Choroid plexus epithelial cell (primary cell): ENCODE measurements around the gene CLIP2.
A peak's percentile ranks its signal among the peaks of the same experiment; 100 is the strongest.
"Not testable (repeated sequence)": the region's sequence is repeated elsewhere in the genome, so short reads cannot be mapped to it uniquely, and the experiment has no call there.

Experiments used
- DNase-seq: peaks from one replicate; pipeline ENCODE4 v3.0.0-alpha.2; 2010; ENCODE audit warnings: low read depth
- H3K4me3 ChIP-seq: 2 replicates; pipeline ENCODE4 v1.5.1; 2011; ENCODE audit warnings: low read depth, mild to moderate bottlenecking, control low read depth, low read length, moderate library complexity
- CTCF ChIP-seq: conservative IDR thresholded peaks from 2 replicates; pipeline ENCODE4 v1.5.1; 2011; ENCODE audit warnings: low read depth, mild to moderate bottlenecking, control low read depth, inconsistent platforms, low read length, moderate library complexity

CLIP2 gene

DNA sequence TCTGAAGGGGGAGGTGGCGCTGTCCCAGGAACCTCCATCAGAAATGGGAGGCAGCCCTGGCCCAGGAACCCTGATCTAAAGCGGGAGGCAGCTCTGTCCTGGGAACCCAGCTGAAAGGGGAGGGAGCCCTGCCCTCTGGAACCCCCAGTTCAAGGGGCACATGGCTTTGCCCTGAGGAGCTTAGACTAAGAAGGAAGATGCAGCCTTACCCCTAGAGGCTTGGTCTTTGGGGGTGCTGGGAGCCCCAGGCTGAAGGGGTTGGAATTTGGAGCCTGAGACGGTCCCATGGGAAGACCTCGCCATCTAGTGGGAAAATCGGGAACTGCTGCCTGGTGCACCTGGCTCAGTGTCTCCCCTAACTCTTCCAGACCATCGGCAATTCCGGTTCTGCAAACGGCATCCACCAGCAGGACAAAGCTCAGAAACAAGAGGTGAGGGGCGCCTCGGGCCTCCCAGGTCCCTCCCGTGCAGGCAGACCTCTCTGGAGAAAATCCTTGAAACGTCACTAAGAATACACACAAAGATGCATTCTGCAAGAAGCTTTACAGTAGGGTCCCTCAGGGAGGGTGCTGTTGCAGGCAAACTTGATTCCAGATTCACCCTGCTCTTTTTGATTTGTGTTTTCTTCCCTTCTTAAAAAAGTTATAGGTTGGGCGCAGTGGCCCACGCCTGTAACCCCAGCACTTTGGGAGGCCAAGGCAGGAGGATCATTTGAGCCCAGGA lies 112.1 kb downstream of the CLIP2 start:
- DNase-seq, result peak; percentile 69
- TF ChIP-seq CTCF, result peak; percentile 98
- no peak overlapping the region for H3K4me3 ChIP-seq

- not testable (repeated sequence) for H3K4me3 ChIP-seq, DNase-seq
Observed at GRCh38 chr7:74402668-74403067, 113.5 kb downstream of the CLIP2 start.

DNA sequence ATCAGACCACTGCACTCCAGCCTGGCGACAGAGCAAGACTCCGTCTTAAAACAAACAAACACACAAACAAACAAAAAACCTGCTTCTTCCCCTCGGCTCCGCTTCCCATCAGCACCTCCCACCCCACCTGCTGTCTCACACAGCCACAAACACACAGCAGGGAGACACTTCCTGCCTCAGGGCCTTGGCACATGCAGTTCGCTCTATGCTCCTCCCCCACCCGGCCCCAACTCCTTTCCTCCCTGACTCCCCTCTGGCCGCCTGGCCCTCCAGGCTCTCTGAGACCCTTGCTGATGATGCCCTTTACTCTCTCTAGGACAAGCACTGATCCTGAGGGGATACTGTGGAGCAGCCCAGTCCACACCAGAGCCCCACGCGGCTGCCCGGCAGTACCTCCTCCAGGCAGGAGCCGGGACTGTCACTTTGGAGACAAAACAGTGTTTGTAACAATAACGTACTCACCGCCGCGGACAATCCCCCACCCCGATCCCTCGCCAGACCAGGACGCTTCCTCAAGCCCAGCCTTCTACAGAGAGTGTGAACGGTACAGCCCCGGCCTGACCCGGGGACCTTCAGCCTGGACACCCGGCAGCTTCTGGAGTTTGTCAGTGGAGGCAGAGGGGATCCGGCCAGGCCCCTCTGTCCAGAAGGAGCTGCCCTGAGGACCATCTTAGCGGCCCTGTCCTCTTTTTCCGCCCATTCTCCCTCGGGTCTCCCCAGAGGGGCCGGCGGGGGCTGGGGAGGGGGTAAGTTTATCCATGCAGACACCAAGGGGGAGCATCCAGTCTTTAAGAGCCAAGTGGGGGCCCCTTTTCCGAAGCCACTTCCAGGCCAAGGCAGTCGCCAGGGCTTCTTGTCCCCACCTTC lies 114.5 kb downstream of the CLIP2 start:
- no peak for TF ChIP-seq CTCF
- no peak overlapping the region for H3K4me3 ChIP-seq

DNA sequence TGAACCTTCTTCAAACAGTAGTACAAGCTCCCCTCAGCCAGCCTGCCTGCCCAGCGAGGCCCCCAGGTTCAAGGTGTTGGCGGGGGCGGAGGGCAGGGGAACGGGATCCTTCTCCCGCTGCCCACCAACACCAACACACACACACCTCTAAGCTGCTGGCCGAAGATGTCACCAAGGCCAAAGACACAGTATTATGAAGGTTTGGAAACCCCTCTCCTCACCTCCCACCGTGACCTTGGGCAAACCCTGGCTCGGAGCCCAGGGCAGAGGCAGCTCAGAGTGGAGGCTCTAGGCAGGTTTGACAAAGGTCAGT lies 115.1 kb downstream of the CLIP2 start:
- DNase-seq, result no peak
- no peak for TF ChIP-seq CTCF
- H3K4me3 ChIP-seq, result no peak overlapping the region

More for the DNA sequence above, 114.5 kb downstream of the CLIP2 start:
- no peak for DNase-seq

GRCh38 chr7:74404741-74405140 lies 115.5 kb downstream of the CLIP2 start:
- H3K4me3 ChIP-seq, result no peak overlapping the region
- no peak for DNase-seq
- TF ChIP-seq CTCF, result no peak

DNA sequence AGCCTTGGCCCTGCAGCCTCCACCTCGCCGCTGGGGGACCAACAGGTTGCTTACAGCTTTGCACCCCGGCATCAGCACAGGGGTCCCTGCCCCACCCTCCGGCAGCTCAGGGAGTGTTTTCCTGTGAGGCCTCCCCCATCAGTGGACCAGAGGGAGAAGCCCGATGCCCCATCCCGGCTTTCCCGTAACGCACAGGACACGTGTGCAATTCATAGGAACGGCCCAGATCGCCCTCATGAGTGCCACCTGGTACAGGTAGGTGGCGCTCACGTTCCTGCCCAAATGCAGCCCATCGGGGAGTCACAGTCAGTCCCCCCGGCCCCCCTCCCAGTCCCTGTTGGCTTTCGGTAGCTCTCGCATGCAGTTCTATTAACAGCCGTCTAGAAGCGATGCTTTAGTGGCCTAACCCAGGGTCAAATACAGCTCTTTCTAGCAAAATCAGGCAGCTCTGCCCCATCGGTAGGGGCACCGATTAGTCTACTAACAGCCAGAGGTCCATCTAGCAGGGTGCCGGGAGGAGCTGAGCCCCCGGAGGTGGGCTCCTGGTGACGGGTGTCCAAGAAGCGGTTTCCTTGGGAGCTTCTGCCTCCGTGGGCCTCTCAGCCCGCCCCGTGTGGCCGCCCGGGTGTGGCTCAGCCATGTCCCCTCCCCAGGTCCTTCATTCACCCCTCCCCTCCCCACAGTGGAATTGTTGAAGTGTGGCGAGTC lies 116.1 kb downstream of the CLIP2 start:
- peak; percentile 61 for TF ChIP-seq CTCF
- DNase-seq, result no peak
- H3K4me3 ChIP-seq, result no peak overlapping the region

- TF ChIP-seq CTCF, result no peak
- H3K4me3 ChIP-seq, result no peak overlapping the region
- no peak for DNase-seq
Observed at GRCh38 chr7:74405899-74406512, 116.8 kb downstream of the CLIP2 start.
